DMS153 (cell line): ENCODE measurements around the gene PGM2.

Experiments used
- DNase-seq: peaks from one replicate; lab custom pipeline; 2025; lab: John Stamatoyannopoulos, UW

PGM2 gene

GRCh38 chr4:37902738-37903693 lies 76.5 kb downstream of the PGM2 start:
- no peak for DNase-seq

- no peak for DNase-seq
Measured at GRCh38 chr4:37903901-37904300, 77.4 kb downstream of the PGM2 start.

GRCh38 chr4:37904824-37905223 lies 78.3 kb downstream of the PGM2 start:
- no peak for DNase-seq

GRCh38 chr4:37905533-37906169 lies 79.2 kb downstream of the PGM2 start:
- no peak for DNase-seq

GRCh38 chr4:37908488-37909331 lies 82.2 kb downstream of the PGM2 start:
- no peak for DNase-seq

GRCh38 chr4:37909332-37910090 lies 83.0 kb downstream of the PGM2 start:
- DNase-seq = no peak

- DNase-seq = no peak
Measured at GRCh38 chr4:37910091-37910486, 83.6 kb downstream of the PGM2 start.
